GM21367 (cell line): ENCODE measurements around the gene ANKRD1.

Experiments used
- ATAC-seq: cut with Tn5 transposase; IDR thresholded peaks from one replicate; pipeline ENCODE4 v1.9.1; 2021; ENCODE audit not compliant: unreplicated experiment

The ANKRD1 gene

GRCh38 chr10:90936276-90936659, 15.4 kb upstream of the ANKRD1 start:
- ATAC-seq: no peak

GRCh38 chr10:90935581-90936275, 14.8 kb upstream of the ANKRD1 start:
- ATAC-seq: no peak

- ATAC-seq: no peak
These were observed 10.3 kb upstream of the ANKRD1 start for GRCh38 chr10:90930971-90931871.

- ATAC-seq: no peak
These were observed 9.4 kb upstream of the ANKRD1 start for GRCh38 chr10:90930070-90930837.

- ATAC-seq: no peak
These were observed 8.3 kb upstream of the ANKRD1 start for GRCh38 chr10:90929179-90929578.

GRCh38 chr10:90927293-90927692, 6.4 kb upstream of the ANKRD1 start:
- no peak for ATAC-seq

GRCh38 chr10:90925079-90926029, 4.5 kb upstream of the ANKRD1 start:
- no peak for ATAC-seq

GRCh38 chr10:90924552-90924951, 3.7 kb upstream of the ANKRD1 start:
- ATAC-seq: no peak

GRCh38 chr10:90923111-90923731, 2.3 kb upstream of the ANKRD1 start:
- ATAC-seq: no peak

- no peak for ATAC-seq
These were observed 1.0 kb upstream of the ANKRD1 start for GRCh38 chr10:90921906-90922305.

- ATAC-seq: no peak
These were observed 958 bp downstream of the ANKRD1 start for GRCh38 chr10:90919683-90920574.

- ATAC-seq: no peak
These were observed 2.9 kb downstream of the ANKRD1 start for GRCh38 chr10:90917968-90918318.

- no peak for ATAC-seq
These were observed 3.5 kb downstream of the ANKRD1 start for GRCh38 chr10:90917238-90917967.

- no peak for ATAC-seq
These were observed 4.3 kb downstream of the ANKRD1 start for GRCh38 chr10:90916392-90917237.

- ATAC-seq: no peak
These were observed 5.2 kb downstream of the ANKRD1 start for GRCh38 chr10:90915766-90916075.

- no peak for ATAC-seq
These were observed 5.7 kb downstream of the ANKRD1 start for GRCh38 chr10:90914992-90915765.
